Measurements from ENCODE around the gene HOXC13.

HOXC13 gene

DNA sequence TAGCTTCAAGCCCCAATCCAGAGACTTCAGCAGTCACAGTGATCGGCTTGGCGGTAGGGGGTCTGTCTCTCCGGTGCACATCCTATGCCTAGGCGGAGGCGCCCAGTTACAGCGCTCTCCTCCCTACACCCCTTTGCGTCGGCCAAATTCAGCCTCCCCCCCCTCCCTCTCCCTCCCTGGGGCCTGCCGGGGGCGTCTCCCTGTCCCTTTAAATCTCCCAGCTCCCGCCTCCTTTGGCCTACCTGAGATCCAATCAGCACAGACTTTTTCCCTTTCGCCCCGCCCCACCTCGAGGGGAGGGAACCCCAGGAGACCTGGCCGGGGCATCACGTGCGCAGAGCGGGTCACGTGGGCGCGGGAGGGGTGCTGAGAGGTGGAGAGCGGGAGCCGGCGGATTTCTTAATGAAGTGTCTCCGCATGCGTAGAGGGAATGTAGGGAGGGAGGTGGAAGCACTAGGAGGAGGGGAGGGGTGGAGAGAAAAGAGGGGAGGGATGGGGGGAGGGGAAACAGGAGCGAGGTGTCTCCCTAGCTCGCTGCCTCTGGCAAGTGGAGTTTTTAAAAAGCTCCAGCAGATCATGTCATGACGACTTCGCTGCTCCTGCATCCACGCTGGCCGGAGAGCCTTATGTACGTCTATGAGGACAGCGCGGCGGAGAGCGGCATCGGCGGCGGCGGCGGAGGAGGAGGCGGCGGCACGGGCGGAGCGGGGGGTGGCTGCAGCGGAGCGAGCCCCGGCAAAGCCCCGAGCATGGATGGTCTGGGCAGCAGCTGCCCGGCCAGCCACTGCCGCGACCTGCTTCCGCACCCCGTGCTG is at the start of gene HOXC13:
Gene HOXC13 (plus strand): TSS at position 506 of the 815 bp plus-strand sequence. CDS start 76 bp downstream, at position 582.
- peak; percentile 27 for DNase-seq (ENCODE audit: low read depth)

GRCh38 chr12:53890081-53890480 is 48.5 kb upstream of the HOXC13 start:
- DNase-seq (ENCODE audit: low read depth): no peak

- no peak for DNase-seq (ENCODE audit: low read depth)
Measured at GRCh38 chr12:53892762-53893395, 45.8 kb upstream of the HOXC13 start.

- no peak for DNase-seq (ENCODE audit: low read depth)
Measured at GRCh38 chr12:53899230-53899629, 39.4 kb upstream of the HOXC13 start.

DNA sequence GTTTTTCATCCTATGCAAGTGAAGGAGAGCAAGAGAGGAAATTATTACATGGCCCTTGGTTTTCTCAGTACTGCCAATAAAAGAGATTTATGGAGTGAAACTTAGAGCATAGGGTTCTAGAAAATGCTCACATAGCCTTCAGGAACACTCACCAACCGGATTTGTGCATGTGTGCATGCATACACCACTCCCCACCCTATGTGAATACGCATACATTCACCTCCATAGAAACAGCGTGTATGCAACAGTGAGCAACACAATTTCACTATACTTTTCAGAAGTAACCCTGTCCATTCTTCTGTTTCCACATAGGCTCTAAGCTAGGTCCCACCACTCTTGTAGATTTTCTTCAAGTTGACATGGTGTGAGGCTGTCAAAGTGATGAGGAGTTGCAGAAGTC is 31.5 kb upstream of the HOXC13 start:
- DNase-seq (ENCODE audit: low read depth): no peak

- no peak for DNase-seq (ENCODE audit: low read depth)
Measured at GRCh38 chr12:53916788-53917655, 21.6 kb upstream of the HOXC13 start.

DNA sequence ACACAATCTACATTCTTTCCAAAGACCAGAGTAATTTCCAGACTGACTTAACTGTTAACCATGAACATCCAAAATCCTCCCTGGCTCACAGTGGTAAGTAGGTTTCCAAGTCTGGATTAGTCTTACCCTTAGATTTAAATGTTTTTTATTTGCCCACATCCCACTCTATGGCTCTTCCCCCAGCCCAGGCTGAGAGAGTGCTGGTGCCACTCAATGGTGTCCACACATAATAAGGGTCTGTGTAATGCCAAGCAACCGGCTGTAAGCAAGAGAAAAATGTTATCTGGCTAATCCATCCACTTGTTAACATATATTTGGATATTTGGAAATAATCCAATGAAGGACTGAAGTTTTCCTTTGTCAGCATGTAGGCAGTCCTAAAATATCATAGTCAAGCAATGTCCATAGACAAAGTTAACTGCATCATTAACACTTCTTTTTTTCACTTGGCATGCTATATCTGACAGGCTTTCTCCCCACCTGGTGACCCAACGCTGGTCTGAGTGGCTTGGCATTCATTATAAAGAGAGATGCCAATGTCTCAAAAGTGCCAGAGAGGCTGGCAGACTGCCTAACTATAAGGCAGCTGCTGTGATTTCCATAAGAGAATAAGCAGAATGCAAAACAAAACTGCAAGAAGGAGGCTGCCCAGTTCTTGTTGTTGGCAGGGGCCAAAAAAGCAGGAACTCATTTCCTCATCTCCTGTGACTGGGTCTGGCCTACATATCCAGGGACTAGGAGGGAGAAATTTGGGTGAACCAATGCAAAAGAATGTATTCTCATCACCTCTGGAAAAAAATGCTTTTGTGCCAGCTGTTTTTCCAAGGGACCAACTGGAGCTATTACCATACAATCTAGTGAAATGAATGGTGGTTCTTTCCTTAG is 13.9 kb upstream of the HOXC13 start:
- no peak for DNase-seq (ENCODE audit: low read depth)

DNA sequence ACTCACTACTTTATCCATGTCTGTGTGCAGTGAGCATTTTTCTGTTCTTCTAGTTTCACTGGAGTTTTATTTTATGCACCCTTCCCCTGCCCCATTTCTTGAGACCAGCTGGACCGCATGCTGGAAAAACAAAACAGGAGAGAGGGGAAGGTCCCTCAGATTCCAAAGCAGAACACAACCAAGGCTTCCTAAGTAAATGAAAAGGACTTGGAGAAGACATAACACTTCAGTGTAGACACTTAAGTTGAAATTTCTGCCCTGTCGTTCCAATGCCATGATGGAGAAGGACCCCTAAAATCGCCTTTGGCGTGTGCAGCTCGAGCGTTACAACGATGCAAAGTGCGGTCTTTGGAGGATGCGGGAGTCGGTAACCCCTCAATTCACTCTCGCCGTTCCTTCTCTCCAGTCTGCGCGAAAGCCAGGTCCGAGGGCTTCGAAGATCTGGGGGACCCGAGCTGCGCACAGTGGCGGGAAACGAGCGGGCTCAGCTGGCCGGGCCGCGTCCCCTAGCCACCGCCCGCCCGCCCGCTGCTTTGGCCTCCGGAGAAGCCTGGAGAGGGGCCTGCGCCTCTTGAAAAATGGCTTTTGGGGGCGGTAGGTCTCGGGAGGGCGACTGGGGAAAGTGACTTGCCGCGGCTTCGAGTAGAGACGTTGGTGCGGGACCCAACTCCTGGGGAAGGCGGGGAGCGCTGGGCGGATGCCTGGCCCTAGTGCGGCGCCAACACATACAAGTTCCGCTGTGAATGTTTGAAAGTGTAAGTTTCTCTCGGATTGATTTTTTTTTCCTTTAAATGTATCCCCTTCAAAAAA is 11.2 kb upstream of the HOXC13 start:
- DNase-seq (ENCODE audit: low read depth): no peak

- DNase-seq (ENCODE audit: low read depth): no peak
Measured at GRCh38 chr12:53928054-53928835, 10.4 kb upstream of the HOXC13 start.

DNA sequence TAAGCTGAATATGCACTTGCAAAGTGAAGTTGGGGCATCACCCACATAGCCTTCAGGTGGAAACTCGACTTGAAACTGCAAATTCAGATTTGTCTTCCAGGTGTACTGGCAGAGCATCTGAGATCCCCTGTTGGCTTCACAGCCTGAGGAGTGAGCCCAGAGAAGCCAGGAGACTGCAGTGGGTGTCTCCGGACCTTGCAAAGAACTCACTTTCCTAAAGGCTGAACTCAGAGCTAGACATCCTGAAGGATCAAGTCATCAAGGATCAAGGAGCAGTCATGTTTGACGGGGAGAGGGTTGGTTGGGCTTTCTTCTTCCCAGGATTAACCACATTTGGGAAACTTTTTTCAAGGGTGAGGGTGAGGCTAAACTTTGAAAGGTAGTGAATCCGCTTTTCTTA is 9.1 kb upstream of the HOXC13 start:
- no peak for DNase-seq (ENCODE audit: low read depth)

GRCh38 chr12:53930591-53931255 is 7.9 kb upstream of the HOXC13 start:
- DNase-seq (ENCODE audit: low read depth): no peak

DNA sequence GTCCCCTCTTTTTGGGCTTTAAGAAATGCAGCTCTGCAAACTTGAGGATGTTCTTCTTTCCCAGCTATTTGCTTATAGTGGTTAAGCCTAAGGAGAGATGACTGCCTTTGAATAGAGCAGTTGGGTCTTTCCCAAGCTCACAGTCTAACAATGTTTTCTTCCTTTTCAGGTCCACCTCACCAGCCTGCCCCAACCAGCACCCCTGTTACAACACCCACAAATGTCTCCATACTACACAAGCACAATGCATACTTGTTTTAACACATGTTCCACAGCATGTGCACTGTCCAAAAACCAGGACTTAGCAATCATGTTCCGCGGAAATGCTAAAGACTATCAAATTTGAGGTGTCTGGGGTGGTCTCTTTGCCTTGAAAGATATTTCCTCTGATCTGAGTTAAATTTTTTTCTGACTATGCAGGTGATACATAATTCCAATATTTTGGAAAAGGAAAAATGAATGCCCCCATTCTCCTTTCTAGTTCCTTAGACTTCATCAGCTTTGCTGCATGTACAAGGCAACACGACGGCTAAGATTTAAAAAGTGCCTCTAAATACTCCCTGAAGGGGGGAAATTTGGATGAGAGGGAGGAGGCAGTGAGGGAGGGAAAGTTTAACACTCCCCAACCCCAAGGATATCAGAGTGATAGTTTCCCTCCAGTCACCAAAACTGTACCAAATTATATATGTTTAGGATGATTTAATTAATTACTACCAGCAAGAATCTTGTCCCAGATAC is 6.6 kb upstream of the HOXC13 start:
- no peak for DNase-seq (ENCODE audit: low read depth)

GRCh38 chr12:53932915-53933314 is 5.7 kb upstream of the HOXC13 start:
- DNase-seq (ENCODE audit: low read depth): no peak

DNA sequence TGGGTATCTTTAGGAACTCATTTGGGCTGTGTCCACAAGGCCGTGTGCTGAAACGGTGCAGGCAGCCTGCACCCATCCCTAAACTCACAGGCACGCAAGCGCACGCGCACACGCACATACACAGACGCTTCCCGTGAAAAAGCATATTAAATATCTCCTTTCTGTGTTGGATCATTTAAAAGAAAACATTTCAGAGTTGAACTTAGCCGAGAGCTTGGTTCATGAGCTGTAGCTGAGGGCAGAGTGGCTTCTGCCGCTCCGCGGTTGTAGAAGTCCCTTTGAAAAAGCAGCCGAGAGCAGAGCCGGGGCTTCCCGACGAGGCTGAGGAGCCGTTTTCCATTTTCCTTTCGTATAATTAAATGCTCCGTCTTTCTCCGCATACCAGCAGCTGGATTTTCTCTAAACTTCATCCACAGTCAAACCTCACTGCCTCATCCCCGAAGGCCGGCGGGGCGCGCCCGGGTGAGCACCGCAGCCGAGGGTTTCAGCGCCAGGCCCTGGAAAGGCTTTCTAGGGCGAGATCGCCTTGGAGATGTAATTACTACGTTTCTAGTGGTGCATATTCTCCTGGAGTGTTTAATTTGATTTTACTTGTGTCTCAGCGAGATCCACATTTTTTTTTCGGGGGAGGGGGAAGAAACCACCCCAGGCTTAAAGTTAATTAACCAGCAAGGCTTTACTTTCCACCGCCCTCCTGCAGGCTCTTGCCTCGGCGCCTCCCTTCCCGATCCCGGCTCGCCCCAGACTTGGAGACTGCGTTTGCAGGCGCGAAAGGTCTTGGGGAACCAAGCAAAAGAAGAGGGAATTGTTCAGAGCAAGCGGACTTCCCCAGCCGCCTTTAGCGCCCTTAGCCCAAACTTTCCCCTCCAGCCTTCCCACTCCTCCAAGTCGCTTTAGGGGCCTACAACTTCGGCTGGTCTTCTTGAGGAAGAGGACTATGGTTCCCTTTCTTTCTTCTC is 3.0 kb upstream of the HOXC13 start:
- DNase-seq (ENCODE audit: low read depth): no peak

GRCh38 chr12:53937099-53937498 is 1.5 kb upstream of the HOXC13 start:
- no peak for DNase-seq (ENCODE audit: low read depth)

- no peak for DNase-seq (ENCODE audit: low read depth)
Measured at GRCh38 chr12:53937596-53938325, 870 bp upstream of the HOXC13 start.
